ENCODE results near the gene ALDH1L2.

The ALDH1L2 gene

GRCh38 chr12:105032703-105033357 lies 51.4 kb downstream of the ALDH1L2 start:
- DNase-seq (ENCODE audit: low spot score) = no peak

GRCh38 chr12:105030820-105031807 lies 53.1 kb downstream of the ALDH1L2 start:
- DNase-seq (ENCODE audit: low spot score) = no peak

- DNase-seq (ENCODE audit: low spot score) = no peak
Observed at GRCh38 chr12:105026411-105026810, 57.8 kb downstream of the ALDH1L2 start.

- no peak for DNase-seq (ENCODE audit: low spot score)
Observed at GRCh38 chr12:105025890-105026289, 58.4 kb downstream of the ALDH1L2 start.

- no peak for DNase-seq (ENCODE audit: low spot score)
Observed at GRCh38 chr12:105024928-105025327, 59.3 kb downstream of the ALDH1L2 start.

GRCh38 chr12:105020241-105020962 lies 63.9 kb downstream of the ALDH1L2 start:
- DNase-seq (ENCODE audit: low spot score) = no peak

- no peak for DNase-seq (ENCODE audit: low spot score)
Observed at GRCh38 chr12:105018776-105019175, 65.5 kb downstream of the ALDH1L2 start.

- no peak for DNase-seq (ENCODE audit: low spot score)
Observed at GRCh38 chr12:105018012-105018411, 66.2 kb downstream of the ALDH1L2 start.

- no peak for DNase-seq (ENCODE audit: low spot score)
Observed at GRCh38 chr12:105015543-105015942, 68.7 kb downstream of the ALDH1L2 start.

- DNase-seq (ENCODE audit: low spot score) = no peak
Observed at GRCh38 chr12:105014603-105015002, 69.7 kb downstream of the ALDH1L2 start.

GRCh38 chr12:105013892-105014291 lies 70.4 kb downstream of the ALDH1L2 start:
- DNase-seq (ENCODE audit: low spot score) = no peak

- DNase-seq (ENCODE audit: low spot score) = no peak
Observed at GRCh38 chr12:105001476-105001875, 82.8 kb downstream of the ALDH1L2 start.

GRCh38 chr12:104999347-104999685 lies 84.9 kb downstream of the ALDH1L2 start:
- DNase-seq (ENCODE audit: low spot score) = no peak

- DNase-seq (ENCODE audit: low spot score) = no peak
Observed at GRCh38 chr12:104998423-104999346, 85.6 kb downstream of the ALDH1L2 start.

GRCh38 chr12:104997541-104997940 lies 86.7 kb downstream of the ALDH1L2 start:
- no peak for DNase-seq (ENCODE audit: low spot score)

- DNase-seq (ENCODE audit: low spot score) = peak; percentile 29
Observed at GRCh38 chr12:104994336-104994735, 89.9 kb downstream of the ALDH1L2 start.

- DNase-seq (ENCODE audit: low spot score) = no peak
Observed at GRCh38 chr12:104991565-104992128, 92.6 kb downstream of the ALDH1L2 start.

GRCh38 chr12:104990950-104991349 lies 93.3 kb downstream of the ALDH1L2 start:
- DNase-seq (ENCODE audit: low spot score) = no peak

- DNase-seq (ENCODE audit: low spot score) = peak; percentile 85
Observed at GRCh38 chr12:104986022-104986941, 98.0 kb downstream of the ALDH1L2 start, which contains the start of gene NOPCHAP1. Gene NOPCHAP1, plus strand, starts transcription at chr12:104986316. Its CDS starts 37 bp downstream, at chr12:104986353.

- DNase-seq (ENCODE audit: low spot score) = no peak
Observed at GRCh38 chr12:104985206-104985605, 99.1 kb downstream of the ALDH1L2 start.
